HFF-Myc (cell line): ENCODE data around the gene MMP12.

Source experiments
- DNase-seq: peaks from one replicate; pipeline ENCODE4 v3.0.0-alpha.2; 2011; ENCODE audit warnings: low read depth; ENCODE audit errors: extremely low read depth
- H3K4me3 ChIP-seq: replicated peaks from 2 replicates; pipeline ENCODE4 v1.5.1; 2011; ENCODE audit warnings: low read depth, mild to moderate bottlenecking, control low read depth, low read length
- TF ChIP-seq, protein P1 (sequence below): IDR thresholded peaks from 2 replicates; pipeline ENCODE4 v1.5.1; 2012; ENCODE audit warnings: mild to moderate bottlenecking, low read depth, low read length, control low read depth; ENCODE audit errors: missing control alignments

The MMP12 gene

GRCh38 chr11:102850973-102851745, 23.6 kb downstream of the MMP12 start:
- peak; percentile 35 for DNase-seq
- TF ChIP-seq, protein P1, sequence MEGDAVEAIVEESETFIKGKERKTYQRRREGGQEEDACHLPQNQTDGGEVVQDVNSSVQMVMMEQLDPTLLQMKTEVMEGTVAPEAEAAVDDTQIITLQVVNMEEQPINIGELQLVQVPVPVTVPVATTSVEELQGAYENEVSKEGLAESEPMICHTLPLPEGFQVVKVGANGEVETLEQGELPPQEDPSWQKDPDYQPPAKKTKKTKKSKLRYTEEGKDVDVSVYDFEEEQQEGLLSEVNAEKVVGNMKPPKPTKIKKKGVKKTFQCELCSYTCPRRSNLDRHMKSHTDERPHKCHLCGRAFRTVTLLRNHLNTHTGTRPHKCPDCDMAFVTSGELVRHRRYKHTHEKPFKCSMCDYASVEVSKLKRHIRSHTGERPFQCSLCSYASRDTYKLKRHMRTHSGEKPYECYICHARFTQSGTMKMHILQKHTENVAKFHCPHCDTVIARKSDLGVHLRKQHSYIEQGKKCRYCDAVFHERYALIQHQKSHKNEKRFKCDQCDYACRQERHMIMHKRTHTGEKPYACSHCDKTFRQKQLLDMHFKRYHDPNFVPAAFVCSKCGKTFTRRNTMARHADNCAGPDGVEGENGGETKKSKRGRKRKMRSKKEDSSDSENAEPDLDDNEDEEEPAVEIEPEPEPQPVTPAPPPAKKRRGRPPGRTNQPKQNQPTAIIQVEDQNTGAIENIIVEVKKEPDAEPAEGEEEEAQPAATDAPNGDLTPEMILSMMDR = no peak
- no peak overlapping the region for H3K4me3 ChIP-seq

GRCh38 chr11:102849311-102849710, 25.5 kb downstream of the MMP12 start:
- no peak overlapping the region for H3K4me3 ChIP-seq
- no peak for DNase-seq
- TF ChIP-seq, protein P1 = no peak

GRCh38 chr11:102846292-102846691, 28.5 kb downstream of the MMP12 start:
- TF ChIP-seq, protein P1 = no peak
- no peak for DNase-seq
- no peak overlapping the region for H3K4me3 ChIP-seq

DNA sequence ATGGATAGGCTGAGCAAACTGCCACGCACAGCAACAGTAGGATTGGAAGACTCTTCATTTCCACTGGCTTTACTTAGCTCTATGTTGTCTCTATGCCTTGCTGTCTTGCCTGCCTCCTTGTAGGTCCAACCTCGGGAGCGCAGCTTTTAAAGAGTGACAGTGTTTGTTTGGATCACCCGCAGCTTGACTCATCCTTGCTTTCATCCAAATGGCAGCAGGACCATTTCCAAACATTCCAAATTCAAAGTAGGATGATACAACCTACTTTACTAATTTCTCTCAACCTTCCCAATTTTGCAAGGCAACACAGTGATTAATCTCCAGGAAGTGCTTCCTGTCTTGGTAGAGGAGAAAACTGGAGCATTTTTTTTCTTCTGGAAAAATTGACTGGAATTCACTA, 31.3 kb downstream of the MMP12 start, which contains the start of gene MMP3:
Gene MMP3 (minus strand): TSS at position 121 of the 400 bp plus-strand sequence. CDS start 63 bp downstream, at position 58.
- H3K4me3 ChIP-seq = no peak within 1 kb of the TSS
- TF ChIP-seq, protein P1 = no peak
- DNase-seq = peak; percentile 30

GRCh38 chr11:102842930-102843329, 31.9 kb downstream of the MMP12 start:
- no peak for DNase-seq
- no peak overlapping the region for H3K4me3 ChIP-seq
- TF ChIP-seq, protein P1 = no peak

- H3K4me3 ChIP-seq = no peak overlapping the region
- no peak for DNase-seq
- TF ChIP-seq, protein P1 = no peak
Measured at GRCh38 chr11:102840018-102840417, 34.8 kb downstream of the MMP12 start.

DNA sequence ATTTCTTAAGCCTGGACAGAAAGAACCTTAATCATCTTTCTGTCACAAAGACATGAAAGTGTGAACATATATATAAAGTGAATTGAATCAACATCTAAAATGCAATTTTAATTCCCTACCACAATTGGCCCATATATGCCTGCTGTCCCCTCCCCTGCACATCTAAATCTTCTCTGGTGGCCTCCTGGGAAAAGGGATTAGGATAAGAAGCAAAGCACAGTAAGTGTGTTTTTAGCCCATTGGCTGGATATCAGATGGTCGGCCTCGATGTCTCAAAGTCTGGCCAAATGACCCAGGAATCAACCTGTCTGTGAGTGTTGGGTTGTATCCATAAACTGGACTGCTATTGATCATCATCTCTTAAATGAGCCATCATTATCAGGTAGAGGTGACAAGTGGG, 37.1 kb downstream of the MMP12 start:
- TF ChIP-seq, protein P1 = no peak
- no peak for DNase-seq
- H3K4me3 ChIP-seq = no peak overlapping the region
